Measurements from ENCODE around the gene PLPPR1. TPM values are rescaled to one million over a fixed set of nuclear protein-coding genes. Genes with fewer than 3 reads are reported as not detected.

The PLPPR1 gene
- total RNA-seq, 4 donors from 2014 or later = not detected

GRCh38 chr9:101309139-101309538 is 280.6 kb downstream of the PLPPR1 start:
- no peak for TF ChIP-seq CTCF (IDR thresholded peaks at IDR 0.05; ENCODE audit: low read depth)

GRCh38 chr9:101311191-101311590 is 282.7 kb downstream of the PLPPR1 start:
- TF ChIP-seq CTCF (IDR thresholded peaks at IDR 0.05; ENCODE audit: low read depth) = no peak

GRCh38 chr9:101311758-101312420 is 283.4 kb downstream of the PLPPR1 start:
- no peak for TF ChIP-seq CTCF (IDR thresholded peaks at IDR 0.05; ENCODE audit: low read depth)

- no peak for TF ChIP-seq CTCF (IDR thresholded peaks at IDR 0.05; ENCODE audit: low read depth)
These were observed 284.1 kb downstream of the PLPPR1 start for GRCh38 chr9:101312661-101313060.

GRCh38 chr9:101315112-101315450 is 286.6 kb downstream of the PLPPR1 start:
- TF ChIP-seq CTCF (IDR thresholded peaks at IDR 0.05; ENCODE audit: low read depth) = no peak

GRCh38 chr9:101317735-101318134 is 289.2 kb downstream of the PLPPR1 start:
- TF ChIP-seq CTCF (IDR thresholded peaks at IDR 0.05; ENCODE audit: low read depth) = no peak

GRCh38 chr9:101323129-101323528 is 294.6 kb downstream of the PLPPR1 start:
- no peak for TF ChIP-seq CTCF (IDR thresholded peaks at IDR 0.05; ENCODE audit: low read depth)
